Testis (tissue), 3 donors: Measurements from ENCODE around the gene CALCB. TPM values are rescaled to one million over a fixed set of nuclear protein-coding genes. Genes with fewer than 3 reads are reported as not detected.
A peak's percentile ranks its signal among the peaks of the same experiment; 100 is the strongest.

ENCODE experiments used
- DNase-seq: peaks from one replicate; pipeline ENCODE4 v3.0.0-alpha.2; 2019
- H3K27ac ChIP-seq, 2 donors: fragments of 200-600 bp; sonication (generic); one replicate each; pipeline ENCODE4 v1.5.1; 2019
- H3K27me3 ChIP-seq: fragments of 200-600 bp; sonication (generic); one replicate; pipeline ENCODE4 v1.5.1; 2019
- H3K36me3 ChIP-seq: fragments of 200-600 bp; sonication (generic); one replicate; pipeline ENCODE4 v1.5.1; 2017; ENCODE audit warnings: low read depth; ENCODE audit errors: missing control alignments
- H3K4me1 ChIP-seq: fragments of 200-600 bp; sonication (generic); one replicate; pipeline ENCODE4 v1.5.1; 2019
- H3K4me3 ChIP-seq, 2 donors: fragments of 200-600 bp; sonication (generic); one replicate each; pipeline ENCODE4 v1.5.1; 2017 to 2019
- H3K9me3 ChIP-seq: fragments of 200-600 bp; sonication (generic); one replicate; pipeline ENCODE4 v1.5.1; 2017
- CTCF ChIP-seq, 3 experiments: fragments of 450-650 bp in 2 of 3; fragments of 200-600 bp in 1 of 3; sonication (generic) in 1 of 3; IDR thresholded peaks; one replicate each; pipeline ENCODE4 v1.5.1; 2016 to 2019; ENCODE audit warnings: antibody characterized with exemption in 3 of 3, mild to moderate bottlenecking in 2 of 3, moderate library complexity in 1 of 3
- POLR2A ChIP-seq: fragments of 450-650 bp; IDR thresholded peaks from one replicate; pipeline ENCODE4 v1.6.1; 2017; ENCODE audit warnings: antibody characterized with exemption, mild to moderate bottlenecking, moderate library complexity
- WGBS, 2 donors: methylation state at CpG; one replicate each; pipeline ENCODE4 v1.1.5; 2018; 5-methylcytosine and 5-hydroxymethylcytosine counted together
- intact Hi-C: fragments of 100-400 bp; cut with DNase I; formaldehyde crosslinking; loops from one replicate; pipeline ENCODE4 v1.15.1; 2023; ENCODE audit warnings: low total_unique reads
- polyA plus RNA-seq: library from polyadenylated mRNA; stranded (reverse); fragments of 350-450 nt; fragmentation: Illumina TruSeq; extraction: RNeasy Lipid Tissue Mini Kit (QIAGEN cat#74804); gene quantifications from one replicate; pipeline ENCODE4 v1.2.3, GENCODE V29; 2014; ENCODE audit warnings: low read depth, low replicate concordance; ENCODE audit not compliant: insufficient read depth
- total RNA-seq, 2 donors: library from RNA; depleted of rRNA; stranded (reverse); fragments of >200 nt; gene quantifications; one replicate each; pipeline ENCODE4 v1.2.3, GENCODE V29; 2016

The CALCB gene
- total and polyA plus RNA-seq, 3 donors from 2014 or later = 0.50 to 1.7 (median 1.2) TPM

- Histone ChIP-seq H3K27me3 (no peaks in the 10 kb centered on the region), H3K4me3 (peak overlapping the region in 1 of 2 donors; percentile 0), H3K27ac (no peak overlapping the region), H3K36me3 (no peaks in the 10 kb centered on the region), H3K4me1 (peaks cover 3% of the 10 kb centered on the region), H3K9me3 (no peaks in the 10 kb centered on the region)
- TF ChIP-seq CTCF (IDR thresholded peaks at IDR 0.05) (peak; percentile 51 to 71 (median 61)), POLR2A (no peak)
- DNase-seq = peak; percentile 94
- intact Hi-C loops = no loop called here
- 3% methylated on average over 17 to 33 of the region's 33 CpGs for WGBS, 2 donors
Observed at GRCh38 chr11:15074206-15075161, 1.1 kb downstream of the CALCB start.

- TF ChIP-seq CTCF (IDR thresholded peaks at IDR 0.05) (no peak), POLR2A (no peak)
- H3K27me3 ChIP-seq = no peaks in the 10 kb centered on the region
- no peak overlapping the region for H3K4me3 ChIP-seq
- H3K9me3 ChIP-seq = no peaks in the 10 kb centered on the region
- WGBS, 2 donors = 34 to 36% methylated on average over 2 to 4 of the region's 4 CpGs
- intact Hi-C loops = no loop called here
- H3K36me3 ChIP-seq = no peaks in the 10 kb centered on the region
- DNase-seq = no peak
- no peak overlapping the region for H3K27ac ChIP-seq
- peaks cover 3% of the 10 kb centered on the region for H3K4me1 ChIP-seq
Observed at GRCh38 chr11:15075162-15075526, 1.8 kb downstream of the CALCB start.

GRCh38 chr11:15091175-15091574, 17.8 kb downstream of the CALCB start:
- no peaks in the 10 kb centered on the region for H3K36me3 ChIP-seq
- H3K4me3 ChIP-seq = no peak overlapping the region
- no peak for DNase-seq
- no peaks in the 10 kb centered on the region for H3K4me1 ChIP-seq
- intact Hi-C loops = no loop called here
- no peaks in the 10 kb centered on the region for H3K9me3 ChIP-seq
- no peaks in the 10 kb centered on the region for H3K27me3 ChIP-seq
- H3K27ac ChIP-seq = no peak overlapping the region
- no peak for TF ChIP-seq POLR2A
- no peak for TF ChIP-seq CTCF (IDR thresholded peaks at IDR 0.05)

GRCh38 chr11:15091625-15092024, 18.2 kb downstream of the CALCB start:
- no peak overlapping the region for H3K4me3 ChIP-seq
- no peak for DNase-seq
- no peaks in the 10 kb centered on the region for H3K4me1 ChIP-seq
- no peaks in the 10 kb centered on the region for H3K27me3 ChIP-seq
- no peak overlapping the region for H3K27ac ChIP-seq
- TF ChIP-seq CTCF (IDR thresholded peaks at IDR 0.05) (no peak), POLR2A (no peak)
- 100% methylated on average over 1 of the region's 1 CpG for WGBS, 2 donors
- H3K9me3 ChIP-seq = no peaks in the 10 kb centered on the region
- intact Hi-C loops = no loop called here
- H3K36me3 ChIP-seq = no peaks in the 10 kb centered on the region

- no peaks in the 10 kb centered on the region for H3K27me3 ChIP-seq
- no peak overlapping the region for H3K4me3 ChIP-seq
- no peaks in the 10 kb centered on the region for H3K36me3 ChIP-seq
- H3K27ac ChIP-seq = no peak overlapping the region
- no peaks in the 10 kb centered on the region for H3K9me3 ChIP-seq
- 80 to 91% methylated on average over 2 of the region's 2 CpGs for WGBS, 2 donors
- intact Hi-C loops = no loop called here
- no peaks in the 10 kb centered on the region for H3K4me1 ChIP-seq
- DNase-seq = no peak
- TF ChIP-seq CTCF (IDR thresholded peaks at IDR 0.05) (no peak), POLR2A (no peak)
Observed at GRCh38 chr11:15093432-15093831, 20.0 kb downstream of the CALCB start.
